HuH-7 (cell line): ENCODE data around the gene CTSE.
A peak's percentile ranks its signal among the peaks of the same experiment; 100 is the strongest.

ENCODE experiments used
- DNase-seq: peaks from one replicate; pipeline ENCODE4 v3.0.0; 2011; ENCODE audit warnings: low spot score

Gene CTSE

DNA sequence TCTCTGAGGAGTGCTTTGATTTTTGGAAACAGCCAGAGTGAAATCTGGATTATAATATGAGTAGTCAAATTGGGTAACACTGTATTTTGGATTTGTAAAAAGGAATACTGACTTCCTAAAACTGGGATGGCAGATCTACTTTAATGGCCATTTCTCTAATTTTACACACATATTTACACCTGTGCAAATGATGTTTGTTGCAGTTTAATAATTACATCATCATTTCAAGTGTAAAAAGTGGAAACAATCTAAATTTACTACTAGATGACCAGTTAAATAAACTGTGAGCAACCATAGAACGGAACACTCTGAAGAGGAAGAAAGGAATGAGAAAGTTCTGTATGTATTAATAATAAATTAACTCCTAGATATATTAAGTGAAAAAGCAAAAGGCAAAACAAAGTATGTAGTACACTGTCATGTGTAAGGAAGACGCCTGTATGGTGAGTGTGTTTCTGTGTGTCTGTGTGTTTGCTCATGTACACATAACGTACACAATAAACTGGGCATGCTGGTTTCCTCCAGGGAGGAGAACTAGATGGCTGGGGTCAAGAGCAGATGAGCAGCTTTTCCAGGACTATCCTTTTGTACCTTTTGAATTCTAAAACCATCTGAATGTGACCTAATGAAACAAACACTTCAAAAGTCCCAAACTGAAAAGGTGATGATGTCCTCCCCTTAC lies 26.4 kb upstream of the CTSE start:
- no peak for DNase-seq

DNA sequence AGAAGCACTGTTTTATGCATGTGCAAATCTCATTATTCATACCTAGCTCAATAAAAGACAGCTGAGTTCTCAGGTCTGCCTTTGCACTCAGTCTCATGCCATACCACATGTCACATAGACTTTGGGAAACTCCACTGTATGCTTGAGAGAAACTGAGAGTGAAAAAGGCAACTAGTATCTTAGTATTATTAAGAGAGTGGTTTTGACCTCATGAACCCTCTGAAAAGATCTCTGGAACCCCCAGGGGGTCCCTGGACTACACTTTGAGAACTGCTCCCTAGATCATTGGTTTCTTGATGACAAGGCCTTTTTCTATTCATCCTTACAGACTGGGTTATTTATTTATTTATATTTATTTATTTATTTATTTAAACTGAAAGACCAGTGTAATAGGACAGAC lies 25.6 kb upstream of the CTSE start:
- DNase-seq: no peak

DNA sequence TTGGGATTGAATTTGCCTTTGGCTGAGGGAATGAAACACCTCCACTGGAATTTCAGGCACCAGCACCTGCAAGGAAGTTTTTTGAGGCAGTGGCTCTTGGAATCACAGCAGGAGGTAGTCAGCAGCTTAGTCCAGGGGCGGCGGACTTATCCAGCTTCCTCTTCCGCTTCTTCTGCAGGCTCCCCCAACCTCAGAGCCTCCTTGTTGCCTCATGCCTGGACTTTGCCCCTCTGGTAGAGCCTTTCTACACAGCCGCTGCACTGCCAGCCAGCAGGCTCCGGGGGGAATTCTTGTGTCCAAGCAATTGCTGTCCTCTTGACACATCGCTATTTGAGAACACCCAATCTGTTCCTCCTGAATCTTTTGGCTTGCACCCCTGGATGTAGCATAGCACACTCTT lies 24.9 kb upstream of the CTSE start:
- DNase-seq: peak; percentile 66

DNA sequence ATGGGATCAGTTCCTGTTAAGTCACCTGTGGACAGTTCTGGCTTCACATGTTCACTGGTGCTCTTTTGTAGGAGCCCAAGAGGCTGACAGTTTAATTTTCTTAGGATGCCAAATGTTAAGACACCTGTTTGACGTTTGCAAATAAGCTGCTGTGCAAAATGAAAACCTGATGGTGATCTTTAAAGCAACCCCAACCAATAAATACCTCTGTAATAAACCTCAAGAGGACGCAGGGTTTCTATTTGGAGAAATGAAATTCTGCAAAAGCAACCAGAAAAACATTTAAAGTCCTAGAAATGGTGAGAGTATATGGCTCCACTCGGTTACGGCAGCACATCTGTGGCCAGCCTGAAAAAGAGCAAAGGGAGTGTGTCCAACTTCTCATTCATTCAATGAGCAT lies 23.6 kb upstream of the CTSE start:
- no peak for DNase-seq

DNA sequence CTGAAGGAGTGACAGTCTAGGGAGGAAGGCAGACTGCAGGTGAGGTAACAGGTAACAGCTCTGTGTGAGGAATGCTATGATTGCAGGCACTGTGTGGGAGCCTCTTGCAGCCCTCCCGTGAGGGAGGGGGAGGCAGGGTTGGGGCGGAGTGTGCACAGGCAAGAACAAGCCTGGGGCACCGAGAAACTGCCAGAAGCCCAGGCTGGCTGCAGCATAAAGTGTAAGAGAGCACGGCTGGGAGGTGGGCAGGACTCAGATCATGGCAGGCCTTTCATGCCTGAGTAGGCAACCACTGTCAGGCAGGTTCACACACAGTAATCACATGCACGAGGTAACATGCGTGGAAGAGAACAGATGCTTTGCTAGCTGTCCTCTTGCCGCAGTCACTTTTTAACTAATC lies 17.9 kb upstream of the CTSE start:
- DNase-seq: no peak

DNA sequence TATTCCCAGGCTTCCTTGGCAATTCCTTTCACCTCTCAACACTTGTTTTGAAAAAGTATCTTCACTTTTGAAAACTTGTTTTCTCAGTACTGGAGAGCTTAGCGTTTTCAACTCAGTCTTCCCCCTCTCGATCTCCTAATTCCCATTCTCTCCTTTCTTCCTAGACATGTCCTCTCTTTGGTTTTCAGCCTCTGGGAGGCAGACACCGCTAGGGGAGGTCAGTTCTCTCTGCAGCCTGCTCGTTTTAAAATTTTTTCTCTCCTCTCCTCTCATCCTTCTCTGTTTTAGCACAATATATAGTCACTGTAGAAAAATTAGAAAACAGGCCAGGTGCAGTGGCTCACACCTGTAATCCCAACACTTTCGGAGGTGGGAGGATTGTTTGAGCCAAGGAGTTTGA lies 16.6 kb upstream of the CTSE start:
- DNase-seq: no peak

DNA sequence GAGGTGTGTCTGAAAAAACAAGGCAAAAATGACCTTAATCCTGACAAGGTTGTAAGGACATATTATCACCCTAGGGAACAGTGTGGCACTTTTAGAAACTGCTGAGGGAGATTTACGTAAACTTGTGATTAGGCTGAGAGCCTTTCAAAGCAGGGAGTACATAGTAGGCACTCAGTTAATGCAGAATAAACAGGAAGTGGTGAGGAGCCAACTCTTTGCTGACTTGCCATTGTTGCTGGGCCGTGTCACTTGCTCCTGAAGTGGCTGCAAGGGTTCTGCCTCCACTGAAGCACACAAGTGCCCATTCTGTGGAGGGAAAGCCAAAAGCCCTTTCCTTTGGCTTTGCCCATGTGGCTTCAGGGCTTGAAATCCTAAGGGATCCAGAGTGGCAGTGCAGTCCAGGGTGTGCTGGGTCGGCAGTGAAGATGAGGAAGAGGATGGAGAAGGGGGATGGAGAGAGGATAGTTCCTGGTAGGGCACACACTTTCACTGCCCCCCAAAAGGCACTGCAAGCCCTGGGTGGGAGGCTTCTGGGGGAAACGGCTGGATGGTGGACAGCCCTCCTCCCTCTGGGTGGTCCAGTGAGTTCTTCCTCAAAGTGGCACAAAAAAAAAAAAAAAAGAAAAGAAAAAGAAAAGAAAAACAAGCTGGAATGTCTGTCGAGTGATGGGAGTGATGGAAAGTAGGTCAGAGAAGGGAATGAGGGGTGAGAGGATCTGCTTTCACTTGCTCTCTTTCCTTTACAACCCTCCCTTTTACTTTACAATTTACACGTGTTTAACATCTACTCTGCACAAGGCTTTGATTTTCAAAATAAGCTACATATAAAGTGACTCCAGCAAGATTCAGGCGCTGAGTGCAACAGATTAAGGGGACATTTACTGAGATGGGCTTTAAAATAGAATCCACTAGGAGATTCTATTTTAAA lies 15.6 kb upstream of the CTSE start:
- no peak for DNase-seq

DNA sequence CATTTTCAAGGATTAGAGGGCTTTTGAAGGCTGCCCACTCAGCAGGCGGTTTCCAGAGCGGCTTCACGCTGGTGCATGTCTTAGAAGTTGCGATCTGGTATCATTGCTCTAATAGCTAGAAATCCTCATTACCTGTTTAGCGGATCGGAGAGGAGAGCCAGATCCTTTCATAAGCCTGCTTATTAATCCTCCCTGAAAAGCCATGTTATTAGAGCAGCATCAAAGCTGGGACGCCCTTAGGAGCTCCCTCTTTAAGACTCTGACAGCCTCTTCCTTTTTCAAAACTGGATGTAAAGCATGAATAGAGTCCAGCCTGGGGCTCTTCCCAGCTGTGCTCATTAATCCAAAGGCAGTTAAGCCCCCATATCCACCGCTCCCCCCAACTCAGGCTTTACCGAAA lies 13.9 kb upstream of the CTSE start:
- DNase-seq: no peak

DNA sequence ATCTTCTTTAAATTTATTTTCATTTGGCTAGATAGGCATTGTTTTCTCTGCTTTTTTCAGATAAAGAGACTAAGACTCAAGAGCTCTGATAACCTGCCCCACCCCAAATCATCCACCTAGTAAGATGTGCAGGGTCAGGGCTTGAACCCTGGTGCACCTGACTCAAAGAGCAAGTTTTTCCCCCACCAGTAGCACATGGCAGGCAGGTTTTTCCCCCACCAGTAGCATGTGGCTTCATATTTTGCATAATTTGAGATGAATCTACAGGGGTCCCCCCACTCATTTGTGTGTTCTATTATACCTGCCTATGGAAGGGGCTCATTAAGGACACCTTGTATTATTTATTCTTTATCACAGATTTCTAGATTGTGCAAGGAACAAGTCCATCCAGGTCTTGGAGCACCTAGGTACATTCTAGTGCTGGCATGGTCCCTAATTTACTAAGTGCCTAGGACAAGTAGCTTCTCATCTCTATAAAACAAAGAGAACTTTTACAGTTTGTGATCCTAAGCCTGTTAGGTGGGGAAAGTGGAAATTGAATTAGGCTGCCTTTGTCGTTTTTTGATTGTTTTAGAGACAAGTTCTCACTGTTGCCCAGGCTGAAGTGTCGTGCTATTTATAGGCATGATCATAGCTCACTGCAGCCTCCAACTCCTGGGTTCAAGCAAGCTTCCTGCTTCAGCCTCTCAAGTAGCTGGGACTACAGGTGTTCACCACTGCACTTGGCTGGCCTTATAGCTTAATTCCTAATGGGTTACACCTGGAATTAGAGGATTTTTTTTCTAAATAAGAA lies 13.2 kb upstream of the CTSE start:
- no peak for DNase-seq

DNA sequence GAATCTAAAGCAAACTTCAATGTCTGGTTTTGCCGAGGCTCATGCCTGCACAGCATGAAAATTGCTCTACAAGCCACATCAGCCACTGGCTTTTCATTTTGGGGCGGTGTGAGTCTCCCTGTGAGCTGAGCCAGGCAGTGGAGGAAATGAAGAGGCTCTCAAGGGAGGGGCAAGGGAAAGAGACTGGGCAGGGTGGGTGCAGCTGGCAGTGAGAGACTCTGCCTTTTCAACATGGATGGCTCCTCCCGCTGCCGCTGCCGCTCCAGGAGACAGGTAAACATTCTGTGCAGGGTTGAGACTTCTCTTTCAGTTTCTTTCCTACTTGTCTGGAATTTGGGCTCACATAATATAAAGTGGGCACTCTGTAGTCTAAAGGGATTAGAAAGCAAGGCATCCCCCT lies 11.3 kb upstream of the CTSE start:
- no peak for DNase-seq

DNA sequence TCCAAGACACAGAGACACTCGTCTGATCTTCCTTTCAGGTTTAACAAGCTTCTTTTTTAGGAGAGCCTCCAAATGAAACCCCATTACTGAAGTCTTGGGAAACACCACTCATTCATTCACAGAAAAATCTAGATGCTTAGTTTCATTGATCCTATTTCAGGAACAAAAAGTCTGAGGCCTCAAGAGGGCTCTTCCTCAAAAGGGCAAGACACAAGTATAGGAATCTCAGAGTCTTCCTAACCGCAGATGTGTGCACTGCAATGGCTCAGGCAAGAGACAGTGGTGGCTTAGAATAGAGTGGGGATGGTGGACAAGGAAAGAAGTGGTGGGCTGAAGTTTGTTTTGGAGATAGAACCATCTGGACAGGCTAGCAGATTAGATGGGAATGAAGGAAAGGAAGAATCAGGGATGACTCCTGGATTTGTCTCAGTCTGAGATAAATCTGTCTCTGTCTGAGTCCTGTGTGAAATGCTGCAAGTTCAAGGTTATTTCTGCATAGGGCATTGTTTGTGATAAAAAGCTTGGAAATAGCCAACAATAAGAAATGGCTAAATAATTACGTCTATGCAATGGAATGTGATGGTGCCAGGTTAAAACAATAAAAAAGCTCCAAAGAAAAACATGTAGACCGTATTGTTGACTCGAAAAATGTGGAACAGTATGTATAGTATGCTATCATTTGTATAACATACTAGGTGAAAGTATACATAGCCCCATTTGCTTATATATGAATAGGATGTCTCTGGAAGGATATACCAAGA lies 8.9 kb upstream of the CTSE start:
- DNase-seq: no peak

DNA sequence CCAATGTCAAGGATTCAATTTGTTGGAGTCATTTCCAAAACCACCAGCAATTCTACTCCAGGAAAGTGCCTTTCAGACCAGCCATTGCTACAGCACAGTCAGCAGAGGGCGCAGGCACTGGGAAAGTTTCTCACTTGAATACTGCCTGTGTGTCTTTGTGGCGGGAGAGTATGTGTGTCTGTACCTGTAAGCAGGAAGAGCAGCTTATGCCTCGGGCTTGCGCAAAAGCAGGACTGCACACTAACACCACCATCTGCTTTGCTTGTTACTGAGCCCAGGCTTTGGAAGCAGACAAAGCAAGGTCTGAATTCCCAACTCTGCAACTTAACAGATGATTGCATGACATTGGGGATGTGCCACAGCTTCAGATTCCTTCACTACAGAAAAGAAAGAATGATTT lies 7.0 kb upstream of the CTSE start:
- peak; percentile 53 for DNase-seq

DNA sequence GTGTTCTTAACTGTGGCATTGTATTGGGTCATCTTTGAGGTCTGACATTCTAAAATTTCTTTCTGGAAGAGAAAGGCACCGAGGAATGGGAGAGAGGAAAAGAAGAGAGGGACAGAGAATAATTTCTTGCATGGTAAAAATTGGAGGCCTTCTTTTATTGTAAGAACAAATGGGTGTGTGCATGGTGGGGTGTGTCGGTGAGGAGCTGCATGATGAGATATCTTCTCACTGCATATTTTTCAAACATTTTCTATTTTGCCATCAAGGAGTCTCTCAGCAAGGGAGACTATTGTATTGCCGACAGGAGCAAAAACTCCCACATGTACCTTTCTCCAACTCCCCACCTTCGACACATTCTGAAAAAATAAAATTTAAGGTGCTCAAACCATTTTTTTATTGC lies 6.5 kb upstream of the CTSE start:
- no peak for DNase-seq

DNA sequence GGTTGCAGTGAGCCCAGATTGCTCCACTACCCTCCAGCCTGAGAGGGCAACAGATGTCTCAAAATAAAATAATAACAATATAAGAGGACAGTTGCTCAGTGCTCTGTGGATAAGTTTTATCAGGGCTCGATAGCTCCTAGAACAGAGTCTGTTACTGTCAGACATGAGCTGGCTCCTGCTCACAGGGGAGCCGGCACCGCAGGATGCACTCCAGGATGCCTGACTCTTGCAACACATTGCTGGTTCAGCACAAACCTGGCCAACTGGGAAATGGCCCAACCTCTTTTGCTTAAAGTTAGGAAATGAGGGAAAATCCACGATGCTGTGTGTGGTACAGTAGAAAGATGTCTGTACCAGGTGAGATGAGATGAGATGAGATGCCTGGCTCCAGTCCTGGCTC lies 5.8 kb upstream of the CTSE start:
- DNase-seq: no peak

DNA sequence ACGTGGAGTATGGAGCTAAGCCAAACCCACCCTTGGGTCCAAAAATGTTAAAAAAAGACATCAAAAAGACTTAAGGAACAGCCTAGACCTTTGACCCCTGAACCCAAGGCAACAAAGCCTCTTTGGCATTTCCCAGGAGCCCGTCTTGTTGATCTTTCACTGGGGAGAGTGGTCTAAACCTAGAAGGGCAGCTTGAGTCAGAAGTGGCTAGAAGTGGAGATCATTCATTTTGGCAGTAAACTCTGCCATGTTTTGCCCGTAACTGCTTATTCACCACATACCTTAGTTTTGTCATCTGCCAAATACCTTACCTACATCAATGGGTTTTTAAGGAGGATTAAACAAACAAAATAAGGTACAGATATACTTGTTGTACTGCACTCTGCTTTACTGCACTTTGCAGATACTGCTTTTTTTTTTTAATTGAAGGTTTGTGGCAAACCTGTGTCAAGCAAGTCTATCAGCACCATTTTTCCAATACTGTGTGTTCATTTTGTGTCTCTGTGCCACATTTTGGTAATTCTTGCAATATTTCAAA lies 1.7 kb upstream of the CTSE start:
- no peak for DNase-seq

DNA sequence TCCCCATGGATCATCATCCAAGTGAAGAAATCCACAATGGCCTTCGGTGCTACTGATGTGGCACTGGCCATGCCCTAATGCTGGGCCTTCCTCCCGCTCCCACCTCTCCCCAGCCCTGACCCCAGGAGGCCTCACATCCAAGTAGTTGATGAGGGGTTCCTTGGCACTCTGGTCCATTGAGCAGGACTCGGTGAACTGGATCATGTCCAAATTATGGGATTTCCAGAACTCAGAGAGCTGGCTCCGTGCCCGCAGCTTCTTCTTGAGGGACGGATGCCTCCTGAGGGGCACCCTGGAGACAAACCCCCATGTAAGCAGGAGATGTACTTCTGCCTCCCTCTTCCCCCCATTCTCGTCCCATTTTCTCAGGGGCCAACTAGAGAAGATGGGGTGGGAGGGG lies 929 bp downstream of the CTSE start:
- no peak for DNase-seq

DNA sequence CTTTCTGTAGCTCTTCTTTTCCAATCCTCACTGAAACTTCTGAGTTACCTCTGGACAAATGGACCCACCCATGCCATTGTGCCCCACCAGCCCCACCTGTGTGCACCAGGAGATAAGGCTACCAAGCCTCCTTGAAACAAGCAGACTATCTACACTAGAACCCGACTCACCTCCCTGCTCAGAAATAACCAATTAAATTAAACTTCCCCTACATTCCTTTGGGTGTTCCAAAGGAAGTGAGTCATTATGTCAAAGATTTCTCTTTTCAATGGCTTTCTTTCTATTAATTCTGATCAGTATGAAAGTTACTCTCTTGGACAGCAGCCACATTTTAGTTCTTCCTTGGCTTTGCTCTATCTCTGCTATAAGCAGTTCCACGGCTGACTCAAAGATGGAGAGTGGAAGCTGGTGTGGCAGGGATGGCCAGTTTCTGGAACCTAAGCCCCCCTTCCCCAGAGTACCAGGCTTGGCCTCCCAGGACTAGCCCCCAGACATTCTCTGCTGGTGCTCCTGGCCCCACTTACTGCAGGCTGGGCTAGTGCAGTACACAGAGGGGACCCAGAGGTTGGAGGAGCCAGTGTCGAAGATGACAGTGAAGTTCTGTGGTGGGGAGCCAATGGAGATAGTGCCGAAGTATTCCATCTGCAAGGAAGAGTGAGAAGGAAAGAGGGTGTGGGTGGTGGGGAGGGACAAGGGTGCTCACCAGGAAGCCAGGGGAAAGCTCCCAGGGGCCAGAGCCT lies 1.9 kb downstream of the CTSE start:
- DNase-seq: no peak

DNA sequence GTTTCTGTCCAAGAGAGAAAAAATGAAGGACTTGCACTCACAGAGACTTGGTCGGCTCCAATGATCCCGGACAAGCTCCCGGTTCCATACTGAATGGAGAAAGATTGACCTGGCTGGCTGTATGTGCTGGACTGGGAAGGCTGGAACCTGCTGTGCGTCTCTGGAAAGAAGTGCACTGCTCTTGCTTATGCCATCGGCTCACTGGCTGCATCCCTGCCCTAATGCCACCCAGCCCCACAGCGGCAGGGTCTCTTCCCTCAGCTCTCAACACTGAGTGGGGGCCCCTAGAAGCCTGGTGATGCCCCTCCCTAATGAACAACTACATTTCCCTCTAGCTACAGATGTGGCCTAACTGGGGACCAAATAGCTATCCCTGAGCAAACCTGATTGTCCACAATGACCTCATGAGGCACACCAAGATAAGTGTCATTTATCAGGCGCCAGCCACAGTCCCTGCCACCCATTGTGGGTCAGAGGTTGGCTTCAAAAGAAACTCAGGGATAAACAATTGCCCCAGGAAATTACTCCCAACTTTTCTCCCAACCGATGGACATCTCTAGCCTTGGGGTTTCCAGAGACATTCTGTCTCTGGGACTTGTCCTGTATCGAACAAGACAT lies 2.6 kb downstream of the CTSE start:
- no peak for DNase-seq

DNA sequence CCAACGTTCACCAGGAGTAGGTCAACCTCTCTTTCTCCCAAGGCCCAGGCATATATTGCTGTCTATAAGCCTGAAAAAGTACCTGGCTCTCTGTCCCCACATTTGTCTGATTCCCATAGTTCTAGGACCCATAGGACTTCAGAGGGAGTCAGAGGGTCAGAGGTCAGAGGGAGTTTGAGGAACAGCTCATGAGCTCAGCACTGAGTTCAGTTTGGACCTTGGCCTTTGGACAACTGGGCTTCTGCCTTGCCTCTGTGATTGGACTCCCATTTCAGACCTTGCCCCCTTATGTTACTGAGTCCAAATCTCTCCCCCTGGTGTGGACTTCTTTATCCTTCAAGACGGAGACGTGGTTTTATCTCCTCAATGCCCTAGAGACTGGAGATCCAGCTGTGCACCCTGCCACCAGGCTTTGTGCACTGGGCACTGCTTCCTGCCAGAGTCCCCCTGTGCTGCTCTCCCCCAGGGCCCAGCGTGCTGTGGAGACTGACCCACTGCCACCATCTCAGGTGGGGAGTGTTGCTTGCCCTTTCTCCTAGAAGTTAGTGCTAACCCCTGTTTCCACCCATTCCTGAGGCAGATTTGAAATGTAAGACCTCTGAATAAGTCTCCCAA lies 3.2 kb downstream of the CTSE start:
- DNase-seq: no peak

DNA sequence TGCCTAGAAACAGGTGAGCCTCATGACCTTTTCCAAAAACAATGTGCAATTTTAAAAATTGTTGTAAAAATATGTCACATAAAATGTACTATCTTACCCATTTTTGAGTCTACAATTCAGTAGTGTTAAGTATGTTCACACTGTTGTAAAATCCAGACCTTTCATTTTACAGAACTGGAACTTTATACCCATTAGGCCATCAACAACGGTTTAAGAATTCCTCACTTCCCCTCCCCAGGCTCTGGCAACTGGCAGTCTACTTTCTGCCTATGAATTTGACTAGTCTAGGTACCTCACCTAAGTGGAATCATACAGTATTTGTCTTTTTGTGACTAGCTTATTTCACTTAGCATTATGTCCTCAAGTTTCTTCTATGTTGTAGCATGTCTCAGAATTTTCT lies 8.6 kb downstream of the CTSE start:
- DNase-seq: no peak
